ENCODE measurements around the gene GRIK5. TPM values are rescaled to one million over a fixed set of nuclear protein-coding genes. Genes with fewer than 3 reads are reported as not detected.

The GRIK5 gene
- total and polyA plus RNA-seq, 2 donors: 0.33 to 1.7 TPM

DNA sequence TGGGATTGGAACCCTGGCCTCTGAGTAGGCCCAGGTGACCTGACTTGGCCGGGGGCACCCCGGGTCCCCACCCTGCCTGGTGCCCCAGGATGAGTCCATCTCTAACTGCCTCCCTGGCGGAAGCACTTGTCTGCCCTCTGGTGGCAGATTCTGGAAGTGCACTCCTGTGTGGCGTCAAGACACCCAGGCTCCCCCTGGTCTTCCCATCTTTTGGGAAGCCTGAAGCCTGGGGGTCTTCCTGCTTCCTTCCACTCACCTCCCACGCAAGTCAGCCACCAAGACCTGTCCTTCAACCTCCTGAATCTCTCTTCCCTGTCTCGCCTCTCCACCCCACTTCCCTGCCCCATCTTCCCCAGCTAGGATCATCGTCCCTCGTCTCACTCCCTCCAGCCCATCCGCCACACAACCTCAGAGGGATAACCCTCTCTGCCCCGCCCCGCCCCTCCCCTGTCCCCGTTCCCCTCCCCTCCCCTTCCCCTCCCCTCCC lies 118.3 kb downstream of the GRIK5 start:
- no peak overlapping the region for H3K27ac ChIP-seq (ENCODE audit: low read depth in 1 of 2, low read length in 1 of 2)
- H3K4me1 ChIP-seq (ENCODE audit: control insufficient read depth in 2 of 2, insufficient read depth in 2 of 2, low read length in 2 of 2): peaks cover 4 to 6% of the 10 kb centered on the region in 2 donors
- H3K4me3 ChIP-seq (ENCODE audit: low read length in 2 of 2): no peak overlapping the region
- no peaks in the 10 kb centered on the region for H3K27me3 ChIP-seq (ENCODE audit: control insufficient read depth in 2 of 2, insufficient read depth in 1 of 2, low read length in 1 of 2)
- 10% methylated on average over 12 of the region's 12 CpGs for WGBS
- DNase-seq (ENCODE audit: low read depth in 6 of 9, low spot score in 9 of 9): peak in 7 of 9 donors; percentile 59 to 89 (median 75)
- H3K9me3 ChIP-seq (ENCODE audit: control insufficient read depth in 2 of 2, insufficient read depth in 1 of 2, low read length in 1 of 2): no peaks in the 10 kb centered on the region
- peaks cover 10 to 18% of the 10 kb centered on the region in 2 donors for H3K36me3 ChIP-seq (ENCODE audit: control insufficient read depth in 2 of 2, insufficient read depth in 2 of 2, low read length in 1 of 2)

Other genes with a start within 250 kb of the GRIK5 start
- not detected for gene LYPD4, start 225.5 kb downstream of the GRIK5 start, total RNA-seq
- gene LYPD4, start 225.5 kb downstream of the GRIK5 start, polyA plus RNA-seq: 0.09 TPM
- not detected for gene DMRTC2, start 225.2 kb downstream of the GRIK5 start, total RNA-seq
- gene DMRTC2, start 225.2 kb downstream of the GRIK5 start, polyA plus RNA-seq: 0.07 TPM
- 3,743 TPM for gene RPS19, start 210.0 kb downstream of the GRIK5 start, total RNA-seq
- 3,799 TPM for gene RPS19, start 210.0 kb downstream of the GRIK5 start, polyA plus RNA-seq
- 31.4 TPM for gene CD79A, start 192.9 kb downstream of the GRIK5 start, total RNA-seq
- gene CD79A, start 192.9 kb downstream of the GRIK5 start, polyA plus RNA-seq: 74.4 TPM
- gene ARHGEF1, start 187.0 kb downstream of the GRIK5 start, total RNA-seq: 94.3 TPM
- gene ARHGEF1, start 187.0 kb downstream of the GRIK5 start, polyA plus RNA-seq: 630 TPM
- gene ERFL, start 141.8 kb downstream of the GRIK5 start, total RNA-seq: 0.09 TPM
- 3.5 TPM for gene ERFL, start 141.8 kb downstream of the GRIK5 start, polyA plus RNA-seq
- gene RABAC1, start 110.9 kb downstream of the GRIK5 start, total RNA-seq: 116 TPM
- gene RABAC1, start 110.9 kb downstream of the GRIK5 start, polyA plus RNA-seq: 111 TPM
- gene ATP1A3, start 76.0 kb downstream of the GRIK5 start, total RNA-seq: 1.2 TPM
- 2.6 TPM for gene ATP1A3, start 76.0 kb downstream of the GRIK5 start, polyA plus RNA-seq
- 6.0 TPM for gene ZNF574, start 6.0 kb upstream of the GRIK5 start, total RNA-seq
- 5.7 TPM for gene ZNF574, start 6.0 kb upstream of the GRIK5 start, polyA plus RNA-seq
- 1.5 TPM for gene POU2F2, start 62.2 kb upstream of the GRIK5 start, total RNA-seq
- gene POU2F2, start 62.2 kb upstream of the GRIK5 start, polyA plus RNA-seq: 7.7 TPM
- 30.1 TPM for gene DEDD2, start 147.5 kb upstream of the GRIK5 start, total RNA-seq
- 36.9 TPM for gene DEDD2, start 147.5 kb upstream of the GRIK5 start, polyA plus RNA-seq
- gene ZNF526, start 150.1 kb upstream of the GRIK5 start, total RNA-seq: 4.1 TPM
- 3.6 TPM for gene ZNF526, start 150.1 kb upstream of the GRIK5 start, polyA plus RNA-seq
- gene GSK3A, start 172.4 kb upstream of the GRIK5 start, total RNA-seq: 12.7 TPM
- gene GSK3A, start 172.4 kb upstream of the GRIK5 start, polyA plus RNA-seq: 31.4 TPM
- gene ERF, start 184.9 kb upstream of the GRIK5 start, total RNA-seq: 12.1 TPM
- gene ERF, start 184.9 kb upstream of the GRIK5 start, polyA plus RNA-seq: 53.7 TPM
- 8.3 TPM for gene CIC, start 199.0 kb upstream of the GRIK5 start, total RNA-seq
- gene CIC, start 199.0 kb upstream of the GRIK5 start, polyA plus RNA-seq: 52.2 TPM
- 0.42 TPM for gene PRR19, start 231.9 kb upstream of the GRIK5 start, total RNA-seq
- gene PRR19, start 231.9 kb upstream of the GRIK5 start, polyA plus RNA-seq: 0.78 TPM
- 61.8 TPM for gene PAFAH1B3, start 232.4 kb upstream of the GRIK5 start, total RNA-seq
- 25.6 TPM for gene PAFAH1B3, start 232.4 kb upstream of the GRIK5 start, polyA plus RNA-seq
- gene TMEM145, start 243.1 kb upstream of the GRIK5 start, total RNA-seq: not detected
- gene TMEM145, start 243.1 kb upstream of the GRIK5 start, polyA plus RNA-seq: 0.78 TPM